GM21786 (cell line): ENCODE data around the gene DPP6.

ENCODE experiments used
- ATAC-seq: cut with Tn5 transposase; IDR thresholded peaks from one replicate; pipeline ENCODE4 v1.9.1; 2021; ENCODE audit not compliant: unreplicated experiment

DPP6 gene

GRCh38 chr7:154746571-154747360, 694.6 kb downstream of the DPP6 start:
- ATAC-seq = no peak

- ATAC-seq = no peak
Observed at GRCh38 chr7:154748089-154748786, 696.0 kb downstream of the DPP6 start.

GRCh38 chr7:154750353-154750801, 698.2 kb downstream of the DPP6 start:
- ATAC-seq = no peak

GRCh38 chr7:154753226-154753625, 701.0 kb downstream of the DPP6 start:
- no peak for ATAC-seq

- ATAC-seq = no peak
Observed at GRCh38 chr7:154757756-154758155, 705.6 kb downstream of the DPP6 start.

- no peak for ATAC-seq
Observed at GRCh38 chr7:154759989-154760388, 707.8 kb downstream of the DPP6 start.

- no peak for ATAC-seq
Observed at GRCh38 chr7:154765118-154765517, 712.9 kb downstream of the DPP6 start.

- ATAC-seq = no peak
Observed at GRCh38 chr7:154767142-154767541, 714.9 kb downstream of the DPP6 start.

- ATAC-seq = no peak
Observed at GRCh38 chr7:154767821-154768415, 715.7 kb downstream of the DPP6 start.

GRCh38 chr7:154769001-154769400, 716.8 kb downstream of the DPP6 start:
- no peak for ATAC-seq

- ATAC-seq = no peak
Observed at GRCh38 chr7:154769527-154769926, 717.3 kb downstream of the DPP6 start.

- ATAC-seq = no peak
Observed at GRCh38 chr7:154770361-154770760, 718.2 kb downstream of the DPP6 start.

GRCh38 chr7:154770962-154771361, 718.8 kb downstream of the DPP6 start:
- no peak for ATAC-seq

- no peak for ATAC-seq
Observed at GRCh38 chr7:154774303-154774969, 722.2 kb downstream of the DPP6 start.

- no peak for ATAC-seq
Observed at GRCh38 chr7:154775681-154776080, 723.5 kb downstream of the DPP6 start.

- no peak for ATAC-seq
Observed at GRCh38 chr7:154776350-154776749, 724.2 kb downstream of the DPP6 start.

- no peak for ATAC-seq
Observed at GRCh38 chr7:154777023-154777422, 724.8 kb downstream of the DPP6 start.

GRCh38 chr7:154777489-154777888, 725.3 kb downstream of the DPP6 start:
- ATAC-seq = no peak

GRCh38 chr7:154777908-154778307, 725.7 kb downstream of the DPP6 start:
- ATAC-seq = no peak

- ATAC-seq = no peak
Observed at GRCh38 chr7:154781369-154782303, 729.4 kb downstream of the DPP6 start.
